Breast epithelium (tissue), 4 donors: ENCODE data around the gene SLC16A13. TPM values are rescaled to one million over a fixed set of nuclear protein-coding genes. Genes with fewer than 3 reads are reported as not detected.

Experiments
- DNase-seq, 2 donors: peaks; one replicate each; pipeline ENCODE4 v3.0.0-alpha.2; 2019; ENCODE audit warnings: low spot score in 2 of 2
- H3K27ac ChIP-seq, 2 donors: fragments of 200-600 bp; sonication (generic) in 1 of 2; one replicate each; pipeline ENCODE4 v1.5.1; 2016 to 2019; ENCODE audit warnings: mild to moderate bottlenecking in 1 of 2
- H3K27me3 ChIP-seq, 2 donors: fragments of 200-600 bp; sonication (generic) in 1 of 2; one replicate each; pipeline versions ENCODE4 v1.5.1 to v1.6.0; 2017 to 2019; ENCODE audit warnings: control low read depth in 1 of 2, mild to moderate bottlenecking in 1 of 2
- H3K36me3 ChIP-seq: fragments of 200-600 bp; one replicate; pipeline ENCODE4 v1.5.1; 2019
- H3K4me1 ChIP-seq, 2 donors: fragments of 200-600 bp; sonication (generic); one replicate each; pipeline ENCODE4 v1.5.1; 2016 to 2019; ENCODE audit warnings: control low read depth in 1 of 2
- H3K4me3 ChIP-seq, 3 donors: fragments of 200-600 bp; sonication (generic); 1 replicate in 2 of 3; 2 replicates in 1 of 3; pipeline ENCODE4 v1.5.1; 2016 to 2019; ENCODE audit warnings: mild to moderate bottlenecking in 3 of 3, moderate library complexity in 2 of 3
- H3K9me3 ChIP-seq, 2 donors: fragments of 200-600 bp; sonication (generic) in 1 of 2; one replicate each; pipeline ENCODE4 v1.5.1; 2016 to 2019; ENCODE audit warnings: control low read depth in 1 of 2
- POLR2A ChIP-seq: fragments of 450-650 bp; IDR thresholded peaks from one replicate; pipeline ENCODE4 v1.6.1; 2016; ENCODE audit warnings: antibody characterized with exemption, mild to moderate bottlenecking, moderate library complexity
- POLR2AphosphoS5 ChIP-seq, 3 donors: sonication (generic); formaldehyde crosslinking; IDR thresholded peaks; one replicate each; pipeline ENCODE4 v1.6.1; 2017; ENCODE audit warnings: antibody characterized with exemption in 3 of 3
- intact Hi-C: fragments of 100-400 bp; cut with DNase I; formaldehyde crosslinking; loops from one replicate; pipeline ENCODE4 v1.15.1; 2023; ENCODE audit warnings: low total_unique reads
- total RNA-seq, 3 donors: library from RNA; depleted of rRNA; stranded (reverse); fragments of >200 nt; gene quantifications; one replicate each; pipeline ENCODE4 v1.1.0, GENCODE V29; 2016
- TF ChIP-seq, protein P1 (sequence below), 3 donors: fragments of 450-650 bp; IDR thresholded peaks; one replicate each; pipeline ENCODE4 v1.5.1; 2016 to 2017; ENCODE audit warnings: antibody characterized with exemption in 3 of 3, mild to moderate bottlenecking in 3 of 3, moderate library complexity in 3 of 3

Gene SLC16A13
- total RNA-seq, 3 donors from 2014 or later: 0.32 to 3.5 (median 2.6) TPM

DNA sequence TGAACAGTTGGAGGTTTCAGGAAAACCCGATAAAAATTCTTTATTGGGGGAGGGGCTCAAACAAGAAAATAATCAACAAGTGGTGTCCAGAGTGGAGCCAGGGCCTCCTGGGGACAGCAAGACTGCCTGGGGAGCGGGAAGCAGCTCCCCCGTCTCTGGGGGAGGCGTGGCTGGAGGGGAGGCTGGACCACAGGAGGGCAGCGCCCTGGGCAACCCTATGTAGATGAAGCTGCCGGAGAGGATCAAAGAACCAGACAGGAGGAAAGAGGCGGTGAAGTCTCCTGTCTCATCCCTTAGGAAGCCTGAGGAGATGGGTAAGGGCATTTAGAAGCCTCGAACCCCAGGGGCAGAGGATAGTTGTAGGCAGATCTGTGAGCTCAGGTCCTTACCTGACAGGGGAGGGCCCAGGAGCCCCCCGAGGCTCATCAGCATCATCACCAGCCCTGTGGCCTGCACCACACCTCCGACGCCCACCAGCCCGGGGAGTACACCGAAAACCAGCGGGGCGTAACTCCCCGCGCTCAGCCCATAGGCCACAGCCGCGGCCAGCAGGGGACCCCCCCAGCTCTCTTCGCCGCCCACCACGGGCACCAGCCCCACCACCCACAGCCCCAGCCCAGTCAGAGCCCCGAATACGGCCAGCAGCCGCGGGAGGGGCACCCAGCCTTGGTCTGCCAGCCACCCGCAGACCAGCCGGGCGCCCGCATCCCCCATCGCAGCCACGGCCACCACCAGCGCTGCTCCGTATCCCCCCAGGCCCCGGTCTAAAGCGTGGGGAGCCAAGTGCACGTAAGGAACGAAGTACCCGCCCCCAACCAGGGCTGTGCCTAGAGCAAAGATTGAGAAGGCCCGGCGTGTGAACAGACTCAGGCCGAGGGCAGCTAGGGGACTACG lies 6.0 kb downstream of the SLC16A13 start:
- H3K27me3 ChIP-seq: no peaks in the 10 kb centered on the region
- no peaks in the 10 kb centered on the region for H3K36me3 ChIP-seq
- no peak for TF ChIP-seq POLR2AphosphoS5 (IDR thresholded peaks at IDR 0.05)
- TF ChIP-seq POLR2A: no peak
- TF ChIP-seq, protein P1, sequence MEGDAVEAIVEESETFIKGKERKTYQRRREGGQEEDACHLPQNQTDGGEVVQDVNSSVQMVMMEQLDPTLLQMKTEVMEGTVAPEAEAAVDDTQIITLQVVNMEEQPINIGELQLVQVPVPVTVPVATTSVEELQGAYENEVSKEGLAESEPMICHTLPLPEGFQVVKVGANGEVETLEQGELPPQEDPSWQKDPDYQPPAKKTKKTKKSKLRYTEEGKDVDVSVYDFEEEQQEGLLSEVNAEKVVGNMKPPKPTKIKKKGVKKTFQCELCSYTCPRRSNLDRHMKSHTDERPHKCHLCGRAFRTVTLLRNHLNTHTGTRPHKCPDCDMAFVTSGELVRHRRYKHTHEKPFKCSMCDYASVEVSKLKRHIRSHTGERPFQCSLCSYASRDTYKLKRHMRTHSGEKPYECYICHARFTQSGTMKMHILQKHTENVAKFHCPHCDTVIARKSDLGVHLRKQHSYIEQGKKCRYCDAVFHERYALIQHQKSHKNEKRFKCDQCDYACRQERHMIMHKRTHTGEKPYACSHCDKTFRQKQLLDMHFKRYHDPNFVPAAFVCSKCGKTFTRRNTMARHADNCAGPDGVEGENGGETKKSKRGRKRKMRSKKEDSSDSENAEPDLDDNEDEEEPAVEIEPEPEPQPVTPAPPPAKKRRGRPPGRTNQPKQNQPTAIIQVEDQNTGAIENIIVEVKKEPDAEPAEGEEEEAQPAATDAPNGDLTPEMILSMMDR (IDR thresholded peaks at IDR 0.05): no peak
- no peaks in the 10 kb centered on the region for H3K9me3 ChIP-seq
- peak overlapping the region in 2 of 3 donors; percentile 57 to 81 for H3K4me3 ChIP-seq
- H3K4me1 ChIP-seq: peaks cover 6 to 12% of the 10 kb centered on the region in 2 donors
- intact Hi-C loops: no loop called here
- H3K27ac ChIP-seq: peak overlapping the region; percentile 89
- no peak for DNase-seq

DNA sequence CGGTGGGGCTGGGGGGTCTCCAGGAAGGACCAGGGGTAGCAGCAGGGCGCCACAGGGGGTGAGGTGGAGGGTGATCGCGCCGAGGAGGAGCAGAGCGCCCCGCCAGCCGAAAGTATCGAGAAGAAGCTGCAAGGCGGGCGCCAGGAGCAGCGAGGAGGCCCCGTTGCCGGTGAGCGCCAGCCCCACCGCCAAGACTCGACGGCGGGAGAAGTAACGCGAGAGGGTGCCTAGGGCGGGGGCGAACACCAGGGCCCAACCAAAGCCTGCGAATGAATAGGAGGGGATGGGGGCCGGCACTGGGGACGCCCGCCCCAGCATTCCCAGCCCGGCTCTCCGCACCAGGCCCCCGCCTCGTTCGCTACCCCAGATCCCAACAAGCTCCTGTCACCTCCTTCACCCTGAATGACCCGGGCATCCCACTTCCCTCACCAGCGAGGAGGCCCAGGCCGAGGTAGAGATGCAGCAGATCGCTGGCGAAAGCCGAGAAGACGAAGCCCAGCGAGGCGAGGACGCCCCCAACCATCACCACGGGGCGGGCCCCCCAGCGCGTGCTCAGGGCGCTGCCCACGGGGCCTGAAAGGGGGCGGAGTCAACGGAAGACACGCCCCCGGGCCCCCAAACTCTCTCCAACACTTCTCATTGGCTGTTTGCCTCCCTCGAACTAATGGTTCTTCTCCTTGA lies 6.8 kb downstream of the SLC16A13 start:
- Histone ChIP-seq H3K27ac (peak overlapping the region; percentile 89), H3K4me1 (peaks cover 5 to 12% of the 10 kb centered on the region in 2 donors), H3K36me3 (no peaks in the 10 kb centered on the region), H3K27me3 (no peaks in the 10 kb centered on the region), H3K4me3 (peak overlapping the region; percentile 40 to 81 (median 57)), H3K9me3 (no peaks in the 10 kb centered on the region)
- no peak for DNase-seq
- TF ChIP-seq POLR2AphosphoS5 (IDR thresholded peaks at IDR 0.05) (peak in 1 of 3 donors; percentile 6), POLR2A (no peak)
- intact Hi-C loops: no loop called here

DNA sequence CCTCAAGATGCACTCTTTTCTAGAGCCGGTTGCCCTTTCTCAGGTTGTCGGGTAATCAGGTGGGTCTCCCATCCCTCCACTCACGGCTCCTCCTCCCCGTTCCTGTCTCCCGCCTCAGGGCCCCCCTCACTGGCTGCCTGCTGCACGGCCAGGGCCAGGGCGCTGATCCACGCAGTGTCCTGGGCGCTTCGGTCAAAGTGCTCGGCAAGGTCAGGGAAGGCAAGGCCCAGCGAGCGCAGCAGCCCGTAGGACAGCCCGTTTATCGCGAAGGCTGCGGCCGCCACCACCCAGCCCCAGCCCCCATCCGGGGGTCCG lies 7.3 kb downstream of the SLC16A13 start:
- TF ChIP-seq POLR2AphosphoS5 (IDR thresholded peaks at IDR 0.05) (no peak), POLR2A (no peak)
- TF ChIP-seq, protein P1 (IDR thresholded peaks at IDR 0.05): no peak
- Histone ChIP-seq H3K36me3 (no peaks in the 10 kb centered on the region), H3K9me3 (no peaks in the 10 kb centered on the region), H3K4me3 (peak overlapping the region; percentile 40 to 81 (median 57)), H3K4me1 (peaks cover 5 to 12% of the 10 kb centered on the region in 2 donors), H3K27me3 (no peaks in the 10 kb centered on the region), H3K27ac (peak overlapping the region; percentile 89)
- no peak for DNase-seq
- intact Hi-C loops: no loop called here

DNA sequence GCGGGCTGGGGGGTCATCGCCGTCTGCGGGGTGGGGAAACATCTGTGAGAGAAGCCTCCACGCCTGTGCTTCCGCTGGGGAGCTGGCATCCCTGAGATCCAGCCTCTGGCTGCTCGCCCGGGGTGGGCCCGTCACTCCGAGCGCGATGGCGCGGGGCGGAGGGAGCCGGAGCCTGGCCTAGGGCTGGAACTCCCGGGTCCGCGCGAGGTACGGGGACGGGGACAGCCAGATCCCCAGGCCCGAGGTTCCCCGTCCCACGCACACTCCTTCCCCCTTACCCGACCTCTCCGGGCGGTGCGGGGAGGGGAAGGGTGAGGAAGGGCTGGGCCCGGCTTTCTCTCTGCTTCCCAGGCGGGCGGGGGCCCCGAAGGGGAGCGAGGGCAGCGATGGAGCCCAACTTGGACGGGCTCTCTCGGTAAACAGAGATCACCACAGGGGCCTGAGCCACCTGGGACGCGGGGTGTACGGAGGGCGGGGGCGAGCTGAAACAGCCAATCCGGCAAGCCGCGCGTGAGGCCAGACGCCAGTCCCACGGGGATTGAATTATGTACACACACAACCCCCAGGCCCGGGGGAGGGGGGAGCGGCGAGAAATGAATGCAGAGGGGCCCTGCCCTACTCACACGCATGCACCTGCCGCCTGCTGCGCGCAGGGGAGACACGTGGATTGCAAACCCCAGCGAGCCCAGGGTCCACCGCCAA lies 7.8 kb downstream of the SLC16A13 start, which contains the start of gene SLC16A11:
TSS of gene SLC16A11 (minus strand) at position 596 of the 702 bp plus-strand sequence. CDS start at position 17, 579 bp downstream.
- Histone ChIP-seq H3K27ac (peak within 1 kb of the TSS; percentile 89), H3K4me3 (peak within 1 kb of the TSS; percentile 40 to 81 (median 57)), H3K4me1 (peaks cover 5 to 12% of the 10 kb centered on the region in 2 donors), H3K36me3 (no peaks in the 10 kb centered on the region), H3K27me3 (no peaks in the 10 kb centered on the region), H3K9me3 (no peaks in the 10 kb centered on the region)
- intact Hi-C loops: no loop called here
- TF ChIP-seq POLR2AphosphoS5 (IDR thresholded peaks at IDR 0.05) (no peak), POLR2A (no peak)
- TF ChIP-seq, protein P1 (IDR thresholded peaks at IDR 0.05): no peak
- no peak for DNase-seq

DNA sequence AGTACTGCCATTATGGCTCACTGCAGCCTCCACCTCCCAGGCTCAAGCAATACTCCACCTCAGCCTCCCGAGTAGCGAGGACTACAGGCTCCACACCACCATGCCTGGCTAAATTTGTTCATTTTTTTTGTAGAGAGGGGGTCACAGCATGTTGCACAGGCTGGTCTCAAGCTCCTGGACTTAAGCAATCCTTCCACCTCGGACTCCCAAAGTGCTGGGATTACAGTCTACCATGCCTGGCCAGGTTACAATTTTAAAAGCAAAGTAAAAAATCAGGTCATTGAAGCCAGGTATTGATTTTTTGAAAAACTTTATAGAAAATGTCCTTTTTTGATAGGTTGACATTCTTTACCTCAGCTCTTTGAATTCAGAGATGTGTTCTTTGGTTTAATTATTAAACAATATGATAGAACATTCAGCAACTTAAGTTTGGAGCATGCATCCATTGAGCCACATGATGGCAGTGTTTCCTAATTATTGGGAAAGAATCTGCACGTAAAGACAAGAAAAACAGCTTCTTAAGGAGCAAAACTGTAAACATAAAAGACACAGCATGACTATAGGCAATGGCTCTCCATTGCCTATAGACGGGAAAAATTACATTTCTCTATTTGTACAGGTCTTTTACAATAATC lies 9.8 kb downstream of the SLC16A13 start:
- no peaks in the 10 kb centered on the region for H3K9me3 ChIP-seq
- no peaks in the 10 kb centered on the region for H3K36me3 ChIP-seq
- DNase-seq: no peak
- peak overlapping the region; percentile 85 to 89 for H3K27ac ChIP-seq
- TF ChIP-seq POLR2A (no peak), POLR2AphosphoS5 (IDR thresholded peaks at IDR 0.05) (no peak)
- TF ChIP-seq, protein P1 (IDR thresholded peaks at IDR 0.05): peak; percentile 68 to 93 (median 89)
- H3K4me3 ChIP-seq: peak overlapping the region in 2 of 3 donors; percentile 24 to 50
- intact Hi-C loops: no loop called here
- H3K27me3 ChIP-seq: no peaks in the 10 kb centered on the region
- H3K4me1 ChIP-seq: peaks cover 5 to 12% of the 10 kb centered on the region in 2 donors
